GM21360 (cell line): Measurements from ENCODE around the gene NEIL1.
"Not testable (repeated sequence)": the region's sequence is repeated elsewhere in the genome, so short reads cannot be mapped to it uniquely, and the experiment has no call there.

ENCODE experiments used
- ATAC-seq: cut with Tn5 transposase; IDR thresholded peaks from one replicate; pipeline ENCODE4 v1.9.1; 2021; ENCODE audit warnings: mild to moderate bottlenecking, moderate library complexity; ENCODE audit not compliant: unreplicated experiment

NEIL1 gene

DNA sequence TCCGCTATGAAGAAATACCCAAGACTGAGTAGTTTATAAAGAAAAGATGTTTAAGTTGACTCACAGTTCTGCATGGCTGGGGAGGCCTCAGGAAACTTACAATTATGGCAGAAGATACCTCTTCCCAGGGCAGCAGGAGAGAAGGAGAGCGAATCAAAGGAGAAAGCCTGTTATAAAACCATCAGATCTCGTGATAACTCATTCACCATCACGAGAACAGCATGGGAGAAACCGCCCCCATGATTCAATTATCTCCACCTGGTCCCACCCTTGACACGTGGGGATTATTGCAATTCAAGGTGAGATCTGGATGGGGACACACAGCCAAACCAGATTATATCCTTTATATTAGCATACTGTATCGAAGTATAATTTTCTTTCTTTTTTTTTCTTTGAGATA is 14.7 kb upstream of the NEIL1 start:
- ATAC-seq, result not testable (repeated sequence)

GRCh38 chr15:75333654-75334419 is 13.0 kb upstream of the NEIL1 start:
- ATAC-seq, result not testable (repeated sequence)

DNA sequence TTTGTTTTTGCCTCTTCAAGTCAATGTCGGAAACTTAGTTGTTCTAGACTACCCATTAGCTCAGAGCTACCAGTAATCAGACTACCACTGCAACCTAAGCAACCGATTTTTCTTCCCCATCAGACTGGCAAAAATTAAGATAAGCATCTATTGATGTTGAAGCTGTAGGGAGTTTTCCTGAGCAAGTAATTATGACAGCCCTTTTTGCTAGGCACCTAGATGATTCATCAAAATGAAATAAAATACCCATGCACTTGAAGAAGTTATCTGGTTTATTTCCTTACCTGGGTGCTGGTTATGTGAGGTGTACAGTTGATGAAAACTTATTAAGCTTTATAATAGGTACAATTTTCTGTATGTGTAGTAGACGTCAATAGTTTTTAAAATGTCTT is 11.5 kb upstream of the NEIL1 start:
- no peak for ATAC-seq

- ATAC-seq, result no peak
Observed at GRCh38 chr15:75335705-75336355, 11.0 kb upstream of the NEIL1 start, which contains the start of gene COMMD4. TSS of gene COMMD4 (plus strand) at chr15:75336063. CDS start at chr15:75336090, 27 bp downstream.

DNA sequence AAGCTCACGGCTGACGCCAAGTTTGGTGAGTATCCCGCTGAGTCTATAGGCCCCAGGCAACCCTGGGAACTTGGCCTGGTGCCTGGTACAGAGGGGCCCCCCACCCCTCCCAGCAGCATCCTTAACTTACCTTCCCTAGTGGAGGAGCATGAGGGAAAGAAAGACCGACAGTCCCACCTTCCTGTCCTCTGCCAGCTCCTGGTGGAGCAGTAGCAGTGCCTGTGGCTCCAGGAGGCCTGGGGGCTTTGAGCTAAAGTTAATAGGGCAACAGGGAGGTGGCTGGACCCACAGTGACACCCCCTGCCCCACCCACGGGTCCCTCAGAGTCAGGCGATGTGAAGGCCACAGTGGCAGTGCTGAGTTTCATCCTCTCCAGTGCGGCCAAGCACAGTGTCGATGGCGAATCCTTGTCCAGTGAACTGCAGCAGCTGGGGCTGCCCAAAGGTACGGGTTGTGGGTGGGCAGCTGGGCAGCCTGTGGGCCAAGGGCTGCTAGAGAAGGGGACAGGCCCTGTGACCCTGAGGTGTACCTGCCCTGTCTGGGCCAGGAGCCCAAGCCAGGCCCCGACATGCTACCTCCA is 8.1 kb upstream of the NEIL1 start:
- no peak for ATAC-seq

- no peak for ATAC-seq
Observed at GRCh38 chr15:75339531-75340240, 7.2 kb upstream of the NEIL1 start.

- ATAC-seq, result no peak
Observed at GRCh38 chr15:75342221-75342620, 4.6 kb upstream of the NEIL1 start.

GRCh38 chr15:75343953-75344352 is 2.9 kb upstream of the NEIL1 start:
- ATAC-seq, result not testable (repeated sequence)

DNA sequence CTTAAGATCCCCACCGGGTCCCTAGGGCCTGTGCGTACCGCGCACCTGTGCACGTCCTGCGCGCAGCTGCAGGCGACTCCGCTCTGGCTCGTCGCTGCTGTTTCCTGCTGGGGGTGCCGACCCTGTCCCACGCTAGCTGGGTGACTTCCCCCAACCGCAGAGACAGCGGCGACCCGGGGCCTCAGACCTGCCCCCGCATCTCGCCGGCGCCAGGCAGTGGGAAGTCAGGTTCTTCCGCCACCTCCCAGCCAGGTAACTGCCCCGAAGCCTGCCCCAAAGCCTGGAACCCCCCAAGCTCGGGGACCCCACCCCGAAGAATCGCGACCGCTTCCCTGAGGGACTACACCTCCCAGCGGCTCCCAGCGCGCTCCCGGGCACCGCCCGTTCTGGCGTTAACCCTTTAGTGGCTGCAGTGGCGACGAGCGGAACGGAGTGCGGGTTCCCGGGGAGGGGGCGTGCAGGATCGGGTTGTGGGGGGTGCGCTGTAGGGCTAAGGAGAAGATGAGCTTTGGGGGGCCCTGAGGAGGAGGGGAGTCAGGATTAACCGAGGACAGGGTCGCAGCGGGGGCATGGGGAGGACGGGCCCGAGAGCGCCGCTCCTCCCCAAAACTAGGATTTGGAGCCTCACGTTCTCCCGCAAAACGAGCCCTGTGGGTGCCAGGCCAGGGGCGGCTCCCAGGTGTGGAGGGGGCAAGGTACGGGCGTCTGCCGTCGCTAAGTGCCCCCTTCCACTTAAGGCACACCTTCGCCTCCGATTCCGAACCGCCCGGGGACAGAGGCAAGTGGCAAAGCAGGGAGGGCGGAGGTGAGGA is 589 bp downstream of the NEIL1 start:
- ATAC-seq, result peak; percentile 45

GRCh38 chr15:75348034-75348561 is 1.3 kb downstream of the NEIL1 start:
- ATAC-seq, result no peak

- ATAC-seq, result no peak
Observed at GRCh38 chr15:75348562-75349350, 1.9 kb downstream of the NEIL1 start.

- ATAC-seq, result not testable (repeated sequence)
Observed at GRCh38 chr15:75349351-75349669, 2.5 kb downstream of the NEIL1 start.

DNA sequence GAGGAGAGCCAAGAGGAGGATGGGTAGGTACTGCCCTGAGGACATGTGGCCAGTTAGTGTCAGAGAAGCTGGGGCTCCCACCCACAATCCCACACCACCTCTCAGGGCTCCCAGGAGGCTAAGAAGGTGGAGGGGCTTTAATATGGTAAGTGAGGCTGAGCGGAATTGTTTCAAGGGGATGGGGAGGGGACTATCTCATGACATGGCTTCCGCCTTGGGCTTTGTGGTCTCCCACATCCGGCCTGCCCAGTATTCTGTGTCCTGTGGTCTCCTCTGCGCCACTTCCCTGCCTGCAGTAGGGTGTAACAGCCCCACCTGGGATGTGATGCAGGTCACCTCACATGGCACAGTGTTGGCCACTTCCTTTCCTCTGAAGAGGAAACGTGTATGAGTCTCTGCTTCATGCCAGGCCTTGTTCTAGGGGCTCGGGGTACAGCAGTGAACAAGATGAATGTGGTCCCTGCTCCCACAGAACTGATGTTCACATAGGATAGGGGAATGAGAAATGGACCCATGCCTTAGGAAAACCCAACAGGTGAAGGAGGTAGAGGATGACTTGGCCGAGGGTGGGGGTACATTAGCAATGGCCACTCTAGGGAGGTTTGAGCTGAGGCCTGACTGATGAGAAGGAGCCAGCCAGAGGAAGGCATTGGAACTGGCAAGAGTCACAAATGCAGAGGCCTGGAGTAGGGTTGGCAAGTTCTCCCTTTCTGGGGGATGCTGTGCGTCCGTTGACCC is 3.2 kb downstream of the NEIL1 start:
- ATAC-seq, result no peak

- no peak for ATAC-seq
Observed at GRCh38 chr15:75350601-75351361, 3.9 kb downstream of the NEIL1 start.

GRCh38 chr15:75352186-75353080 is 5.6 kb downstream of the NEIL1 start:
- no peak for ATAC-seq

DNA sequence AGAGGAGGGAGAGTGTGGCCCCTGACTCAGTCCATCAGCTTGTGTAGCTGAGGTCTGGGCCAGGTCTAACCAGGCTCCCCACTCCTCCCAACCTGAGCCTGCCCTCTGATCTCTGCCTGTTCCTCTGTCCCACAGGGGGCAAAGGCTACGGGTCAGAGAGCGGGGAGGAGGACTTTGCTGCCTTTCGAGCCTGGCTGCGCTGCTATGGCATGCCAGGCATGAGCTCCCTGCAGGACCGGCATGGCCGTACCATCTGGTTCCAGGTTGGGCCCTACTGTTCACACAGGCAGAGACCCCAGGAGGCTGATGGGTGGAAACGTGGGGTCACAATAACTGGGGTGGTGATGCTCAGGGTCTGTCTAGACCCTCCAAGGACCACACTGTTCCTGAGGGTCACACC is 6.8 kb downstream of the NEIL1 start:
- no peak for ATAC-seq

- no peak for ATAC-seq
Observed at GRCh38 chr15:75354454-75354853, 7.6 kb downstream of the NEIL1 start.
